ENCODE data around the gene ACTN3. TPM values are rescaled to one million over a fixed set of nuclear protein-coding genes. Genes with fewer than 3 reads are reported as not detected.

ACTN3 gene
- total and polyA plus RNA-seq, 11 donors: 0.01 to 0.04 TPM; not detected in 9

GRCh38 chr11:66548774-66549630 lies 2.3 kb downstream of the ACTN3 start:
- H3K4me1 ChIP-seq: peaks cover 2 to 28% (median 19%) of the 10 kb centered on the region in 12 donors
- DNase-seq (no peak), ATAC-seq (no peak)
- no peaks in the 10 kb centered on the region for H3K36me3 ChIP-seq
- no peak for TF ChIP-seq POLR2A (IDR thresholded peaks at IDR 0.05)
- no peak for TF ChIP-seq CTCF (IDR thresholded peaks at IDR 0.05)
- H3K27me3 ChIP-seq: no peaks in the 10 kb centered on the region
- no peak overlapping the region for H3K27ac ChIP-seq
- intact Hi-C loops (cut with DNase I): no loop called here
- H3K9me3 ChIP-seq: no peaks in the 10 kb centered on the region
- WGBS, 4 donors: 53 to 55% (median 55%) methylated on average over 16 of the region's 16 CpGs
- no peak overlapping the region for H3K4me3 ChIP-seq

- DNase-seq (no peak), ATAC-seq (no peak)
- intact Hi-C loops (cut with DNase I): no loop called here
- peaks cover 2 to 21% (median 15%) of the 10 kb centered on the region in 12 donors for H3K4me1 ChIP-seq
- no peaks in the 10 kb centered on the region for H3K36me3 ChIP-seq
- H3K4me3 ChIP-seq: no peak overlapping the region
- no peak overlapping the region for H3K27ac ChIP-seq
- H3K9me3 ChIP-seq: no peaks in the 10 kb centered on the region
- 87 to 99% (median 91%) methylated on average over 3 of the region's 3 CpGs for WGBS, 4 donors
- no peaks in the 10 kb centered on the region for H3K27me3 ChIP-seq
- TF ChIP-seq CTCF (IDR thresholded peaks at IDR 0.05): no peak
- TF ChIP-seq POLR2A (IDR thresholded peaks at IDR 0.05): no peak
These were observed 3.0 kb downstream of the ACTN3 start for GRCh38 chr11:66549696-66550095.

- Histone ChIP-seq H3K4me1 (peaks cover 0 to 11% (median 7%) of the 10 kb centered on the region in 12 donors), H3K36me3 (no peaks in the 10 kb centered on the region), H3K27ac (no peak overlapping the region), H3K9me3 (no peaks in the 10 kb centered on the region), H3K4me3 (no peak overlapping the region), H3K27me3 (no peaks in the 10 kb centered on the region)
- WGBS, 4 donors: 82 to 89% (median 86%) methylated on average over 4 of the region's 4 CpGs
- TF ChIP-seq CTCF (IDR thresholded peaks at IDR 0.05) (no peak), POLR2A (IDR thresholded peaks at IDR 0.05) (no peak)
- no peak for DNase-seq
- intact Hi-C loops (cut with DNase I): no loop called here
- ATAC-seq: no peak
These were observed 4.2 kb downstream of the ACTN3 start for GRCh38 chr11:66550887-66551286.

- intact Hi-C loops (cut with DNase I): no loop called here
- Histone ChIP-seq H3K36me3 (no peaks in the 10 kb centered on the region), H3K4me1 (peaks cover 0 to 8% (median 6%) of the 10 kb centered on the region in 12 donors), H3K4me3 (no peak overlapping the region), H3K9me3 (no peaks in the 10 kb centered on the region), H3K27ac (no peak overlapping the region), H3K27me3 (peaks cover 0 to 19% (median 3%) of the 10 kb centered on the region in 9 donors)
- WGBS, 4 donors: 78 to 80% (median 78%) methylated on average over 5 of the region's 5 CpGs
- TF ChIP-seq POLR2A (IDR thresholded peaks at IDR 0.05) (no peak), CTCF (IDR thresholded peaks at IDR 0.05) (no peak)
- ATAC-seq (no peak), DNase-seq (no peak)
These were observed 7.9 kb downstream of the ACTN3 start for GRCh38 chr11:66554602-66555001.

Measured in heart left ventricle (tissue), 16 donors.